HG03354 (cell line): ENCODE data around the gene CLINT1.

Source experiments
- ATAC-seq: cut with Tn5 transposase; IDR thresholded peaks from one replicate; pipeline ENCODE4 v1.9.1; 2021; ENCODE audit warnings: mild to moderate bottlenecking; ENCODE audit not compliant: unreplicated experiment, poor library complexity, severe bottlenecking

CLINT1 gene

GRCh38 chr5:157739388-157740228 is 119.3 kb downstream of the CLINT1 start:
- ATAC-seq: no peak

GRCh38 chr5:157735991-157736390 is 123.0 kb downstream of the CLINT1 start:
- ATAC-seq: no peak
